ENCODE results near the gene ARPP21.
"Not testable (repeated sequence)": the region's sequence is repeated elsewhere in the genome, so short reads cannot be mapped to it uniquely, and the experiment has no call there.

Gene ARPP21

GRCh38 chr3:35639254-35640186 lies at the start of gene ARPP21:
TSS of gene ARPP21 (plus strand) at chr3:35639525. CDS start at chr3:35681752, 42,227 bp downstream.
- FAIRE-seq: no peak

- FAIRE-seq: no peak
Measured at GRCh38 chr3:35592589-35593295, 46.6 kb upstream of the ARPP21 start.

GRCh38 chr3:35594739-35595138 lies 44.6 kb upstream of the ARPP21 start:
- no peak for FAIRE-seq

- FAIRE-seq: no peak
Measured at GRCh38 chr3:35596335-35596995, 42.9 kb upstream of the ARPP21 start.

- no peak for FAIRE-seq
Measured at GRCh38 chr3:35597490-35597889, 41.8 kb upstream of the ARPP21 start.

GRCh38 chr3:35598804-35599203 lies 40.5 kb upstream of the ARPP21 start:
- no peak for FAIRE-seq

- FAIRE-seq: no peak
Measured at GRCh38 chr3:35601959-35602358, 37.4 kb upstream of the ARPP21 start.

- no peak for FAIRE-seq
Measured at GRCh38 chr3:35602395-35602936, 36.9 kb upstream of the ARPP21 start.

GRCh38 chr3:35616346-35616745 lies 23.0 kb upstream of the ARPP21 start:
- no peak for FAIRE-seq

GRCh38 chr3:35617370-35617769 lies 22.0 kb upstream of the ARPP21 start:
- FAIRE-seq: no peak

GRCh38 chr3:35620238-35620637 lies 19.1 kb upstream of the ARPP21 start:
- not testable (repeated sequence) for FAIRE-seq

- no peak for FAIRE-seq
Measured at GRCh38 chr3:35624698-35625097, 14.6 kb upstream of the ARPP21 start.

GRCh38 chr3:35633332-35634124 lies 5.8 kb upstream of the ARPP21 start:
- FAIRE-seq: no peak

- no peak for FAIRE-seq
Measured at GRCh38 chr3:35635407-35635806, 3.9 kb upstream of the ARPP21 start.

GRCh38 chr3:35635926-35636683 lies 3.2 kb upstream of the ARPP21 start:
- no peak for FAIRE-seq

GRCh38 chr3:35638251-35638979 lies 910 bp upstream of the ARPP21 start:
- FAIRE-seq: no peak

GRCh38 chr3:35638980-35639253 lies 408 bp upstream of the ARPP21 start:
- no peak for FAIRE-seq

GRCh38 chr3:35640190-35641165 lies 1.2 kb downstream of the ARPP21 start:
- no peak for FAIRE-seq

GRCh38 chr3:35641331-35641730 lies 2.0 kb downstream of the ARPP21 start:
- FAIRE-seq: no peak

Data from G401.6 (cell line).